Caco-2 (cell line): ENCODE data around the gene GP1BB. TPM values are rescaled to one million over a fixed set of nuclear protein-coding genes. Genes with fewer than 3 reads are reported as not detected.

ENCODE experiments used
- BruUV-seq: library from RNA; stranded (reverse); fragments of 400-500 nt; replicated peaks from 2 replicates; lab custom pipeline; 2021; lab: Mats Ljungman, UMichigan
- CTCF ChIA-PET: fragments of 300-600 bp; sonication (Branson Sonifier 250); formaldehyde crosslinking; loops from one replicate; lab custom pipeline; 2022; ENCODE audit warnings: antibody characterized with exemption; lab: Charles Lee
- POLR2A ChIA-PET: fragments of 300-600 bp; sonication (Branson Sonifier 250); formaldehyde crosslinking; loops from one replicate; lab custom pipeline; 2022; ENCODE audit warnings: antibody characterized with exemption; lab: Charles Lee
- DNase-seq, 2 experiments: peaks; one replicate each; pipeline versions ENCODE4 v3.0.0 to v3.0.0-alpha.2; 2020 to 2022
- H3K27me3 ChIP-seq: replicated peaks from 2 replicates; pipeline ENCODE4 v1.6.0; 2011; ENCODE audit warnings: low read length; ENCODE audit not compliant: control insufficient read depth, insufficient read depth
- H3K36me3 ChIP-seq: 2 replicates; pipeline ENCODE4 v1.5.1; 2011; ENCODE audit warnings: low read length; ENCODE audit not compliant: control insufficient read depth, insufficient read depth
- H3K4me1 ChIP-seq: fragments of 250-450 bp; sonication (Bioruptor Pico); 2 replicates; pipeline ENCODE4 v1.5.1; 2020; ENCODE audit warnings: mild to moderate bottlenecking
- H3K4me3 ChIP-seq: 2 replicates; pipeline ENCODE4 v1.5.1; 2011; ENCODE audit warnings: low read depth, mild to moderate bottlenecking, control low read depth, low read length
- H3K9me3 ChIP-seq: fragments of 250-450 bp; sonication (Bioruptor Pico); 2 replicates; pipeline ENCODE4 v1.5.1; 2020; ENCODE audit warnings: mild to moderate bottlenecking, moderate library complexity
- H3K27ac Mint-ChIP-seq: one replicate; pipeline ENCODE4 v1.8.0; 2022; ENCODE audit warnings: mixed read lengths; ENCODE audit not compliant: unreplicated experiment
- H3K27me3 Mint-ChIP-seq: one replicate; pipeline ENCODE4 v1.8.0; 2022; ENCODE audit warnings: mixed read lengths; ENCODE audit not compliant: insufficient read depth, unreplicated experiment
- H3K36me3 Mint-ChIP-seq: one replicate; pipeline ENCODE4 v1.8.0; 2022; ENCODE audit warnings: mild to moderate bottlenecking, mixed read lengths; ENCODE audit not compliant: insufficient read depth, unreplicated experiment
- H3K4me1 Mint-ChIP-seq: one replicate; pipeline ENCODE4 v1.8.0; 2022; ENCODE audit warnings: low read depth, mixed read lengths; ENCODE audit not compliant: unreplicated experiment
- H3K4me3 Mint-ChIP-seq: one replicate; pipeline ENCODE4 v1.8.0; 2022; ENCODE audit warnings: mild to moderate bottlenecking, moderate library complexity, mixed read lengths; ENCODE audit not compliant: unreplicated experiment
- H3K9me3 Mint-ChIP-seq: one replicate; pipeline ENCODE4 v1.8.0; 2022; ENCODE audit warnings: mixed read lengths; ENCODE audit not compliant: unreplicated experiment
- intact Hi-C: fragments of 100-400 bp; cut with micrococcal nuclease; formaldehyde crosslinking; loops from one replicate; pipeline ENCODE4 v1.10.0; 2022; ENCODE audit not compliant: unreplicated experiment
- total RNA-seq: library from RNA; stranded (reverse); gene quantifications from 2 replicates; pipeline ENCODE4 v1.2.3, GENCODE V29; 2022
- TF ChIP-seq, protein P1 (sequence below), 2 experiments: fragments of 200-600 bp in 1 of 2; IDR thresholded peaks; 1 replicate in 1 of 2; 2 replicates in 1 of 2; pipeline versions ENCODE4 v1.5.1 to v1.8.0; 2011 to 2022; ENCODE audit warnings: antibody characterized with exemption in 1 of 2, control low read depth in 1 of 2, inconsistent platforms in 1 of 2, low read depth in 1 of 2, low read length in 1 of 2, mild to moderate bottlenecking in 1 of 2, moderate library complexity in 1 of 2; ENCODE audit not compliant: insufficient read depth in 1 of 2, severe bottlenecking in 1 of 2, unreplicated experiment in 1 of 2

The GP1BB gene
- total RNA-seq, 1 experiment from 2014 or later = 1.0 TPM

DNA sequence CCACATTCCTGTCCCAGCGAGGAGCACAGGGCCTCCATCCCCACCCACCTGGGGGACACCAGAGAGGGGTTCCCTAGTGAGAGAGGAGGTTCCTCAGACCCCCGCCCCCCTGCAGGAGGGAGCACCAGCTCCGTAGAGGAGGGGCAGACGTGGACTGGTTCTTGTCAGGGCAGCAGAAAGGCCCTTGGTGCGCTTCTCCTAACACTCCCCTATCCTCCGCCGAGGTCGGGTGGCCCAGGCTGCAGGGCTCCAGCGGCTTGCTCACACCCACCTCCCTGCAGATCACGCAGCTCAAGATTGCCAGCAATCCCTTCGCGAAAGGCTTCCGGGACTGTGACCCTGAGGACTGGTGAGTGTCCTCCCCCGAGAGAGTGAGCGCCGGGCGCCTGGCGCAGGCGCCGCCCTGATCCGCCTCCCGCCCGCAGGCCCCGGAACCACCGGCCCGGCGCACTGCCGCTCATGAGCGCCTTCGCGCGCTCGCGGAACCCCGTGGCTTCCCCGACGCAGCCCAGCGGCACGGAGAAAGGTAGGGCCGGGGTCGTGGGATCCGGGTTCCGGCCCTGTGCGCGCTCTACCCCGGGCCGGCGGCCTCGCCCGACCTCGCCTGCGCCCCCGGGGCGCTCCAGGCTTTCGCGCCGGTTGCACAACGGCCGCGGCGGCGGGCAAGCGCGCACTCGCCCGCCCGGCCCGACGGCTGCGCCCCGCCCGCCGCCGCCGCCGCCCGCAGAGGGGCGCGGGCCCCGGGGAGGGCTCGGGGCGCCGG is 42.3 kb downstream of the GP1BB start:
- no peak for DNase-seq
- TF ChIP-seq, protein P1, sequence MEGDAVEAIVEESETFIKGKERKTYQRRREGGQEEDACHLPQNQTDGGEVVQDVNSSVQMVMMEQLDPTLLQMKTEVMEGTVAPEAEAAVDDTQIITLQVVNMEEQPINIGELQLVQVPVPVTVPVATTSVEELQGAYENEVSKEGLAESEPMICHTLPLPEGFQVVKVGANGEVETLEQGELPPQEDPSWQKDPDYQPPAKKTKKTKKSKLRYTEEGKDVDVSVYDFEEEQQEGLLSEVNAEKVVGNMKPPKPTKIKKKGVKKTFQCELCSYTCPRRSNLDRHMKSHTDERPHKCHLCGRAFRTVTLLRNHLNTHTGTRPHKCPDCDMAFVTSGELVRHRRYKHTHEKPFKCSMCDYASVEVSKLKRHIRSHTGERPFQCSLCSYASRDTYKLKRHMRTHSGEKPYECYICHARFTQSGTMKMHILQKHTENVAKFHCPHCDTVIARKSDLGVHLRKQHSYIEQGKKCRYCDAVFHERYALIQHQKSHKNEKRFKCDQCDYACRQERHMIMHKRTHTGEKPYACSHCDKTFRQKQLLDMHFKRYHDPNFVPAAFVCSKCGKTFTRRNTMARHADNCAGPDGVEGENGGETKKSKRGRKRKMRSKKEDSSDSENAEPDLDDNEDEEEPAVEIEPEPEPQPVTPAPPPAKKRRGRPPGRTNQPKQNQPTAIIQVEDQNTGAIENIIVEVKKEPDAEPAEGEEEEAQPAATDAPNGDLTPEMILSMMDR (IDR thresholded peaks at IDR 0.05; ENCODE audit: insufficient read depth in 1 of 2, low read depth in 1 of 2, low read length in 1 of 2, severe bottlenecking in 1 of 2, unreplicated experiment in 1 of 2) = no peak
- ChIA-PET POLR2A (no interaction called here), CTCF (interaction anchor here (1.0 to 1.8 kb wide), 2 partner anchors 24 to 35 kb away, joined by 3 to 5 read pairs; no protein-coding TSS in a partner anchor)
- BruUV-seq = no TSS peak
- H3K9me3 ChIP-seq = no peaks in the 10 kb centered on the region
- Mint-ChIP-seq H3K4me1 (no peaks in the 10 kb centered on the region), H3K27me3 (no peaks in the 10 kb centered on the region), H3K9me3 (no peaks in the 10 kb centered on the region), H3K4me3 (peak overlapping the region; percentile 29), H3K36me3 (no peaks in the 10 kb centered on the region), H3K27ac (no peak overlapping the region)
- H3K36me3 ChIP-seq = no peaks in the 10 kb centered on the region
- no peak overlapping the region for H3K4me3 ChIP-seq
- intact Hi-C loops = no loop called here
- H3K4me1 ChIP-seq = peaks cover 12% of the 10 kb centered on the region
- H3K27me3 ChIP-seq = no peaks in the 10 kb centered on the region

DNA sequence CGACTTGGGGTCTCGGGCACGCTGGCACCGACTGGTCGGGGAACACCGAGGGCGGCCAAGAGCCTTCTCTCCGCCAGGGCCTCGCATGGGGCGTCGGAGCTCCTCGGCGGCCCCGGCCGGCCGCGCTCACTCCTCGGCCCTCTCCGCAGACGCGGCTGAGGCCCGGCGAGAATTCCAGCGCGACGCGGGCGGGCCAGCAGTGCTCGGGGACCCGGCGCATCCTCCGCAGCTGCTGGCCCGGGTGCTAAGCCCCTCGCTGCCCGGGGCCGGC is 42.8 kb downstream of the GP1BB start:
- Mint-ChIP-seq H3K36me3 (no peaks in the 10 kb centered on the region), H3K27ac (no peak overlapping the region), H3K4me1 (no peaks in the 10 kb centered on the region), H3K4me3 (no peak overlapping the region), H3K27me3 (no peaks in the 10 kb centered on the region), H3K9me3 (no peaks in the 10 kb centered on the region)
- no peaks in the 10 kb centered on the region for H3K9me3 ChIP-seq
- POLR2A ChIA-PET = no interaction called here
- CTCF ChIA-PET = interaction anchor here (0.9 to 1.8 kb wide), 3 partner anchors 24 to 80 kb away, joined by 3 to 5 read pairs (median 3); no protein-coding TSS in a partner anchor
- BruUV-seq = no TSS peak
- no peak for DNase-seq
- H3K36me3 ChIP-seq = no peaks in the 10 kb centered on the region
- H3K4me3 ChIP-seq = no peak overlapping the region
- intact Hi-C loops = no loop called here
- no peaks in the 10 kb centered on the region for H3K27me3 ChIP-seq
- peaks cover 12% of the 10 kb centered on the region for H3K4me1 ChIP-seq
- TF ChIP-seq, protein P1 (IDR thresholded peaks at IDR 0.05; ENCODE audit: insufficient read depth in 1 of 2, low read depth in 1 of 2, low read length in 1 of 2, severe bottlenecking in 1 of 2, unreplicated experiment in 1 of 2) = no peak

DNA sequence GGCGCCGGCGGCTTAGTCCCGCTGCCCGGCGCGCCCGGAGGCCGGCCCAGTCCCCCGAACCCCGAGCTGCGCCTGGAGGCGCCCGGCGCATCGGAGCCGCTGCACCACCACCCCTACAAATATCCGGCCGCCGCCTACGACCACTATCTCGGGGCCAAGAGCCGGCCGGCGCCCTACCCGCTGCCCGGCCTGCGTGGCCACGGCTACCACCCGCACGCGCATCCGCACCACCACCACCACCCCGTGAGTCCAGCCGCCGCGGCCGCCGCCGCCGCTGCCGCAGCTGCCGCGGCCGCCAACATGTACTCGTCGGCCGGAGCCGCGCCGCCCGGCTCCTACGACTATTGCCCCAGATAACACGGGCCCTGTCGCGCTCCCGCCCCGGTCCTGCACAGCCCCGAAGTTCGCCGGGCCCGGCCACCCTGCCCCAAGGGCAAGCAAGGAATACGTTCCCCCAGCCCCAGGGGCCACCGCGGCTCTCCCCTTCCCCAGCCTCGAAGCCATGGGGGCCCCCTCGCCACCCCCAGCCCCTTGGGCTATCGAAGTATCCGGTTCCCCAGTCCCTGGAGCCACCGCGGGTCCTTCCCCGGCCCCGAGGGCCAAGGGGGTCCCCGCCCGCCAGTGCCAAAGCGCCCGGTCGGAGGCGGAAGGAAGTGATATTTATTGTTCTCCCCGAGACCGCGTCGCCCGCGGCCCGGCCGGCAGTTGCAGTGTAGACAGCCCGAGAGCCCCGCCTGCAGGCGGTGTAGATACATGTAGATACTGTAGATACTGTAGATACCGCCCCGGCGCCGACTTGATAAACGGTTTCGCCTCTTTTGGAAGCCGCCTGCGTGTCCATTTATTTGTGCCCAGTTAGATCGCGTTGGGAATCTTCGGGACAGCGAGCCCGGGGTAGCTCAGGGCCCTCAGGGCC is 43.4 kb downstream of the GP1BB start:
- Mint-ChIP-seq H3K4me1 (no peaks in the 10 kb centered on the region), H3K27ac (no peak overlapping the region), H3K27me3 (peaks cover under 1% of the 10 kb centered on the region), H3K36me3 (no peaks in the 10 kb centered on the region), H3K4me3 (peak overlapping the region; percentile 61), H3K9me3 (no peaks in the 10 kb centered on the region)
- TF ChIP-seq, protein P1 (IDR thresholded peaks at IDR 0.05; ENCODE audit: insufficient read depth in 1 of 2, low read depth in 1 of 2, low read length in 1 of 2, severe bottlenecking in 1 of 2, unreplicated experiment in 1 of 2) = peak; percentile 36 to 48
- CTCF ChIA-PET = interaction anchor here (0.9 to 1.8 kb wide), 3 partner anchors 25 to 81 kb away, joined by 3 to 5 read pairs (median 3); no protein-coding TSS in a partner anchor
- Histone ChIP-seq H3K36me3 (no peaks in the 10 kb centered on the region), H3K9me3 (no peaks in the 10 kb centered on the region), H3K4me3 (peak overlapping the region; percentile 36), H3K27me3 (no peaks in the 10 kb centered on the region), H3K4me1 (peaks cover 12% of the 10 kb centered on the region)
- BruUV-seq = no TSS peak
- peak; percentile 60 to 73 for DNase-seq
- intact Hi-C loops = loop anchor here (1.0 kb wide), 1 partner anchor 35 kb away; no protein-coding TSS in a partner anchor
- POLR2A ChIA-PET = no interaction called here
